Natural killer cell (primary cell): ENCODE results near the gene C6orf58. TPM values are rescaled to one million over a fixed set of nuclear protein-coding genes. Genes with fewer than 3 reads are reported as not detected.

ENCODE experiments used
- ATAC-seq, 3 donors: fragments of 150-1000 bp in 2 of 3; fragments of 200-7000 bp in 1 of 3; cut with Tn5 transposase; 1 replicate in 1 of 3; 2 replicates in 2 of 3; pipeline ENCODE4 v1.10.0; 2021; ENCODE audit warnings: mild to moderate bottlenecking in 2 of 3, moderate library complexity in 2 of 3
- DNase-seq, 2 donors: peaks; one replicate each; pipeline versions ENCODE4 v3.0.0 to v3.0.0-alpha.2; 2013 to 2021; ENCODE audit warnings: mixed read lengths in 1 of 2
- H3K27ac ChIP-seq: one replicate; pipeline ENCODE4 v1.5.1; 2013; ENCODE audit warnings: mild to moderate bottlenecking, low read length
- H3K27me3 ChIP-seq: one replicate; pipeline ENCODE4 v1.6.1; 2013; ENCODE audit warnings: low read length; ENCODE audit not compliant: control insufficient read depth, insufficient read depth
- H3K36me3 ChIP-seq: one replicate; pipeline ENCODE4 v1.6.1; 2013; ENCODE audit warnings: low read length; ENCODE audit not compliant: control insufficient read depth, insufficient read depth
- H3K4me1 ChIP-seq: one replicate; pipeline ENCODE4 v1.6.1; 2013; ENCODE audit warnings: low read length; ENCODE audit not compliant: control insufficient read depth, insufficient read depth
- H3K4me3 ChIP-seq: one replicate; pipeline ENCODE4 v1.5.1; 2013; ENCODE audit warnings: low read length
- H3K9me3 ChIP-seq: one replicate; pipeline ENCODE4 v1.6.1; 2013; ENCODE audit warnings: low read length; ENCODE audit not compliant: control insufficient read depth, insufficient read depth
- H3K27ac Mint-ChIP-seq, 2 donors: one replicate each; pipeline ENCODE4 v1.8.0; 2022; ENCODE audit warnings: mild to moderate bottlenecking in 2 of 2, mixed read lengths in 2 of 2, moderate library complexity in 1 of 2
- H3K27me3 Mint-ChIP-seq, 2 donors: one replicate each; pipeline ENCODE4 v1.8.0; 2022; ENCODE audit warnings: low read depth in 2 of 2, mixed read lengths in 2 of 2
- H3K36me3 Mint-ChIP-seq: one replicate; pipeline ENCODE4 v1.8.0; 2022; ENCODE audit warnings: mixed read lengths
- H3K4me1 Mint-ChIP-seq, 2 donors: one replicate each; pipeline ENCODE4 v1.8.0; 2022; ENCODE audit warnings: mixed read lengths in 2 of 2
- H3K4me3 Mint-ChIP-seq: one replicate; pipeline ENCODE4 v1.8.0; 2022; ENCODE audit warnings: mild to moderate bottlenecking, moderate library complexity, mixed read lengths
- H3K9me3 Mint-ChIP-seq, 2 donors: one replicate each; pipeline ENCODE4 v1.8.0; 2022; ENCODE audit warnings: mixed read lengths in 2 of 2
- CTCF ChIP-seq: fragments of 200-600 bp; IDR thresholded peaks from one replicate; pipeline ENCODE4 v1.8.0; 2022; ENCODE audit warnings: antibody characterized with exemption
- WGBS: methylation state at CpG from one replicate; pipeline ENCODE4 v1.1.7; 2013; ENCODE audit warnings: missing lambda C conversion rate; ENCODE audit not compliant: insufficient coverage; 5-methylcytosine and 5-hydroxymethylcytosine counted together
- intact Hi-C: fragments of 100-400 bp; cut with micrococcal nuclease; formaldehyde crosslinking; loops from one replicate; pipeline ENCODE4 v1.14.2; 2022
- total RNA-seq, 4 donors: library from RNA; stranded (reverse); fragments of 120-200 nt in 1 of 4; gene quantifications; one replicate each; pipeline versions ENCODE4 v1.2.3 to v1.2.4, GENCODE V29; 2013 to 2022

The C6orf58 gene
- total RNA-seq, result not detected
- not detected for total RNA-seq (2013)

- H3K27ac Mint-ChIP-seq, result no peak within 1 kb of the TSS
- WGBS, result 50% methylated on average over 2 of the region's 3 CpGs
- H3K27me3 Mint-ChIP-seq, result no peaks in the 10 kb centered on the region
- Histone ChIP-seq H3K9me3 (no peaks in the 10 kb centered on the region), H3K4me1 (no peaks in the 10 kb centered on the region), H3K27ac (no peak within 1 kb of the TSS), H3K4me3 (no peak within 1 kb of the TSS), H3K27me3 (peaks cover 2% of the 10 kb centered on the region), H3K36me3 (no peaks in the 10 kb centered on the region)
- intact Hi-C loops, result no loop called here
- DNase-seq, result no peak
- no peaks in the 10 kb centered on the region for H3K9me3 Mint-ChIP-seq
- no peaks in the 10 kb centered on the region for H3K4me1 Mint-ChIP-seq
- TF ChIP-seq CTCF, result no peak
- no peaks in the 10 kb centered on the region for H3K36me3 Mint-ChIP-seq
- H3K4me3 Mint-ChIP-seq, result no peak within 1 kb of the TSS
- ATAC-seq, result no peak
Measured at GRCh38 chr6:127576874-127577273, at the start of gene C6orf58. TSS of gene C6orf58 (plus strand) at chr6:127577174. CDS start at chr6:127577186, 12 bp downstream.

GRCh38 chr6:127533011-127533410, 44.0 kb upstream of the C6orf58 start:
- intact Hi-C loops, result no loop called here
- ATAC-seq (no peak), DNase-seq (no peak)
- Histone ChIP-seq H3K27ac (no peak overlapping the region), H3K9me3 (no peaks in the 10 kb centered on the region), H3K27me3 (no peaks in the 10 kb centered on the region), H3K4me1 (no peaks in the 10 kb centered on the region), H3K36me3 (no peaks in the 10 kb centered on the region), H3K4me3 (no peak overlapping the region)
- Mint-ChIP-seq H3K9me3 (no peaks in the 10 kb centered on the region), H3K4me1 (no peaks in the 10 kb centered on the region), H3K27ac (no peak overlapping the region), H3K27me3 (peaks cover 3 to 7% of the 10 kb centered on the region in 2 donors), H3K36me3 (no peaks in the 10 kb centered on the region), H3K4me3 (no peak overlapping the region)
- no peak for TF ChIP-seq CTCF
- WGBS, result 100% methylated on average over 1 of the region's 1 CpG

- Histone ChIP-seq H3K4me3 (no peak overlapping the region), H3K9me3 (no peaks in the 10 kb centered on the region), H3K4me1 (no peaks in the 10 kb centered on the region), H3K36me3 (no peaks in the 10 kb centered on the region), H3K27ac (no peak overlapping the region), H3K27me3 (no peaks in the 10 kb centered on the region)
- H3K27ac Mint-ChIP-seq, result no peak overlapping the region
- intact Hi-C loops, result no loop called here
- no peaks in the 10 kb centered on the region for H3K36me3 Mint-ChIP-seq
- WGBS, result 40% methylated on average over 1 of the region's 3 CpGs
- peaks cover 3 to 7% of the 10 kb centered on the region in 2 donors for H3K27me3 Mint-ChIP-seq
- no peaks in the 10 kb centered on the region for H3K4me1 Mint-ChIP-seq
- no peak for ATAC-seq
- H3K4me3 Mint-ChIP-seq, result no peak overlapping the region
- H3K9me3 Mint-ChIP-seq, result no peaks in the 10 kb centered on the region
- no peak for DNase-seq
- TF ChIP-seq CTCF, result no peak
Measured at GRCh38 chr6:127533736-127534135, 43.2 kb upstream of the C6orf58 start.

- intact Hi-C loops, result no loop called here
- no peaks in the 10 kb centered on the region for H3K27me3 ChIP-seq
- H3K9me3 ChIP-seq, result no peaks in the 10 kb centered on the region
- no peak overlapping the region for H3K4me3 ChIP-seq
- Mint-ChIP-seq H3K36me3 (no peaks in the 10 kb centered on the region), H3K27me3 (peaks cover 3 to 7% of the 10 kb centered on the region in 2 donors), H3K27ac (no peak overlapping the region), H3K4me3 (no peak overlapping the region), H3K4me1 (no peaks in the 10 kb centered on the region), H3K9me3 (no peaks in the 10 kb centered on the region)
- DNase-seq (no peak), ATAC-seq (no peak)
- no peaks in the 10 kb centered on the region for H3K4me1 ChIP-seq
- H3K36me3 ChIP-seq, result no peaks in the 10 kb centered on the region
- H3K27ac ChIP-seq, result no peak overlapping the region
- no peak for TF ChIP-seq CTCF
- WGBS, result 62% methylated on average over 2 of the region's 2 CpGs
Measured at GRCh38 chr6:127538750-127539264, 38.2 kb upstream of the C6orf58 start.
